Trophoblast cell (in vitro differentiated cells and primary cell): ENCODE data around the gene EEF1AKMT4.

Experiments used
- DNase-seq, 2 donors: peaks; one replicate each; pipeline ENCODE4 v3.0.0-alpha.2; 2016
- H2AFZ ChIP-seq: 2 replicates; pipeline ENCODE4 v1.6.1; 2013; ENCODE audit warnings: low read length, moderate library complexity, mild to moderate bottlenecking; ENCODE audit not compliant: insufficient read depth, poor library complexity
- H2AK5ac ChIP-seq: 2 replicates; pipeline ENCODE4 v1.6.1; 2013; ENCODE audit warnings: mild to moderate bottlenecking, low read length
- H2BK120ac ChIP-seq: 2 replicates; pipeline ENCODE4 v1.6.1; 2013; ENCODE audit warnings: low read length, mild to moderate bottlenecking, moderate library complexity; ENCODE audit not compliant: insufficient read depth, poor library complexity
- H2BK12ac ChIP-seq: 2 replicates; pipeline ENCODE4 v1.6.1; 2013; ENCODE audit warnings: mild to moderate bottlenecking, low read length, moderate library complexity
- H2BK5ac ChIP-seq: 2 replicates; pipeline ENCODE4 v1.6.1; 2013; ENCODE audit warnings: low read length, low read depth, moderate library complexity, mild to moderate bottlenecking; ENCODE audit not compliant: poor library complexity
- H3K14ac ChIP-seq: 2 replicates; pipeline ENCODE4 v1.6.1; 2013; ENCODE audit warnings: mild to moderate bottlenecking, low read length
- H3K18ac ChIP-seq: 2 replicates; pipeline ENCODE4 v1.6.1; 2013; ENCODE audit warnings: mild to moderate bottlenecking, low read length
- H3K23ac ChIP-seq: 2 replicates; pipeline ENCODE4 v1.6.1; 2013; ENCODE audit warnings: low read length
- H3K27ac ChIP-seq: 2 replicates; pipeline ENCODE4 v1.5.1; 2013; ENCODE audit warnings: low read depth, mild to moderate bottlenecking, inconsistent platforms, low read length, moderate library complexity
- H3K27me3 ChIP-seq: 2 replicates; pipeline ENCODE4 v1.6.1; 2013; ENCODE audit warnings: inconsistent platforms, mild to moderate bottlenecking, low read length, moderate library complexity; ENCODE audit not compliant: insufficient read depth
- H3K36me3 ChIP-seq, 2 experiments: 1 replicate in 1 of 2; 2 replicates in 1 of 2; pipeline ENCODE4 v1.6.1; 2013; ENCODE audit warnings: low read length in 2 of 2, mild to moderate bottlenecking in 2 of 2, moderate library complexity in 1 of 2; ENCODE audit not compliant: insufficient read depth in 2 of 2, control insufficient read depth in 1 of 2
- H3K4ac ChIP-seq: 2 replicates; pipeline ENCODE4 v1.6.1; 2013; ENCODE audit warnings: low read depth, mild to moderate bottlenecking, low read length, moderate library complexity
- H3K4me1 ChIP-seq, 2 experiments: 1 replicate in 1 of 2; 2 replicates in 1 of 2; pipeline ENCODE4 v1.6.1; 2013; ENCODE audit warnings: low read length in 2 of 2, mild to moderate bottlenecking in 2 of 2, moderate library complexity in 1 of 2; ENCODE audit not compliant: insufficient read depth in 2 of 2, control insufficient read depth in 1 of 2
- H3K4me2 ChIP-seq: 2 replicates; pipeline ENCODE4 v1.6.1; 2013; ENCODE audit warnings: inconsistent platforms, mild to moderate bottlenecking, low read length, moderate library complexity
- H3K4me3 ChIP-seq: 2 replicates; pipeline ENCODE4 v1.5.1; 2013; ENCODE audit warnings: mild to moderate bottlenecking, low read depth, low read length, inconsistent platforms
- H3K79me1 ChIP-seq: one replicate; pipeline ENCODE4 v1.6.1; 2013; ENCODE audit warnings: low read length
- H3K79me2 ChIP-seq: 2 replicates; pipeline ENCODE4 v1.6.1; 2013; ENCODE audit warnings: low read length, mild to moderate bottlenecking; ENCODE audit not compliant: control insufficient read depth, insufficient read depth, poor library complexity
- H3K9ac ChIP-seq: 2 replicates; pipeline ENCODE4 v1.6.1; 2013; ENCODE audit warnings: mild to moderate bottlenecking, low read length
- H3K9me3 ChIP-seq: 2 replicates; pipeline ENCODE4 v1.6.1; 2013; ENCODE audit warnings: low read depth, mild to moderate bottlenecking, control low read depth, inconsistent platforms, low read length; ENCODE audit not compliant: insufficient read depth
- H4K12ac ChIP-seq: 2 replicates; pipeline ENCODE4 v1.6.1; 2013; ENCODE audit warnings: low read depth, mild to moderate bottlenecking, low read length, moderate library complexity
- H4K8ac ChIP-seq: 2 replicates; pipeline ENCODE4 v1.6.1; 2013; ENCODE audit warnings: low read depth, mild to moderate bottlenecking, low read length, moderate library complexity
- H4K91ac ChIP-seq: one replicate; pipeline ENCODE4 v1.6.1; 2013; ENCODE audit warnings: low read depth, mild to moderate bottlenecking, low read length, moderate library complexity
- WGBS: extraction: QIAGEN DNeasy Blood & Tissue Kit; methylation state at CpG from one replicate; pipeline ENCODE4 v1.1.7; 2013; ENCODE audit warnings: missing lambda C conversion rate; ENCODE audit not compliant: insufficient read length, insufficient coverage; ENCODE audit errors: extremely low coverage; 5-methylcytosine and 5-hydroxymethylcytosine counted together

Gene EEF1AKMT4

DNA sequence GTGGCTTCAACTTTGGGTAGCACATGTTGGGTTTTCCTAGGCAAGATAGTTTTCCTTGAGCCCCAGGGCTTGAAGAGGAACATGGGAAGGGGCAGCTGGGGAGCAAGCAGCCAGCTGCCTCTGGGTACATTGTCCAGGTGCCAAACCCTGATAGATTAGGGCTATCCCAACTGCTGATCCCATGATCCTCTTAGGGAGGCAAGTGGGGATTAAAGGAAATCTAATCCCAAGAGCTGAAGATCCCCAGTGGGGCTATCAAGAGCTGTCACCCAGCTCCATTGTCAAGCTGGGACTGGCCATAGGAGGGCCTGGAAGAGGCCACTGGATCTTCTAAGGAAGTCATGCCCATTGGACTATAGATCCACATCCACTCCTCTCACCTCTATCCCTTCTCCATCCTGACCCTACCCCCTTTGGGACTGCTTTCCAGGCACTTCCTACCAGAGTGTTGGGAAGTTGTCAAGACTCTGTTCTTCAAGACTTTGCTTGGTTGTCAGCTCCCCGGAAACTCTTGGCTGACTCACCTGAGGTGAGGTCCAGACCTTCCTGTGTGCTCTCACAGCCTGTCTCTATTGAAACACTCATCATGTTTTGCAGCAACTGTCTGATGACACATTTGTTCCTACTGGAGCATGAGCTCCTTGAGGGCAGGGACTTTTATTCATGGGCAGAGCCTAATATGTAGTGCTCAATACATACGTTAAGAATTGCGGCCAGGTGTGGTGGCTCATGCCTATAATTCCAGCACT, 6.0 kb downstream of the EEF1AKMT4 start:
- H3K27ac ChIP-seq = no peak overlapping the region

DNA sequence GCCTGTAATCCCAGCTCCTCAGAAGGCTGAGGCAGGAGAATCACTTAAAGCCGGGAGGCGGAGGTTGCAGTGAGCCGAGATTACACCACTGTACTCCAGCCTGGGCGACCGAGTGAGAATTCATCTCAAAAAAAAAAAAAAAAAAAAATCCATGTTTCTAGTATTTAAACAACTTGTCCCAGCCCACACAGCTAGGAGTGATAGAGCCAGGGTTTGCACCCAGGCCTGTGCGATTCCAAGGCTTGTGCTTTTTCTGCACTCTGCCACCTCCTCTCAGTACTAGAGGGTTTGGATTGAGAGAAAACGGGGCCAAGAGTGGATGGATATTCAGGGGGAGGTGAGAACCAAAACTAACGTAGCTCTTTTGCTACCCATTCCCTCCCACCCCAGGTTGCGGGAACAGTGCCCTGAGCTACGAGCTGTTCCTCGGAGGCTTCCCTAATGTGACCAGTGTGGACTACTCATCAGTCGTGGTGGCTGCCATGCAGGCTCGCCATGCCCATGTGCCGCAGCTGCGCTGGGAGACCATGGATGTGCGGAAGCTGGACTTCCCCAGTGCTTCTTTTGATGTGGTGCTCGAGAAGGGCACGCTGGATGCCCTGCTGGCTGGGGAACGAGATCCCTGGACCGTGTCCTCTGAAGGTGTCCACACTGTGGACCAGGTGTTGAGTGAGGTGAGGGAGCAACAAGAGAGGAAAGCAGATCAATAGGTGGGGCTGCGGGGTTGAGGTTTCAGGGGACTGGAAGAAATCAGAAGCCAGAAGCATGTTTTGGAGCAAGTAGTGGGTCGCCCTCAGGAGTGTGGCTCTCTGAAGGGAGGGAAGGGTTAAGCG, 7.8 kb downstream of the EEF1AKMT4 start:
- Histone ChIP-seq H3K36me3 (no peaks in the 10 kb centered on the region), H2BK5ac (no peak overlapping the region), H4K12ac (no peak overlapping the region), H3K4me1 (peaks cover 13 to 14% of the 10 kb centered on the region in 2 experiments), H2BK12ac (no peak overlapping the region), H4K91ac (no peak overlapping the region), H3K79me2 (no peaks in the 10 kb centered on the region), H3K18ac (no peak overlapping the region), H3K9ac (no peak overlapping the region), H3K9me3 (peaks cover 5% of the 10 kb centered on the region), H4K8ac (no peak overlapping the region), H3K23ac (no peak overlapping the region), H3K4me2 (no peak overlapping the region), H3K4ac (no peak overlapping the region), H2AK5ac (no peak overlapping the region), H2AFZ (no peak overlapping the region), H2BK120ac (no peak overlapping the region), H3K14ac (no peak overlapping the region), H3K4me3 (no peak overlapping the region), H3K79me1 (no peaks in the 10 kb centered on the region), H3K27ac (no peak overlapping the region), H3K27me3 (peaks cover 26% of the 10 kb centered on the region)
- no CpG with 5 or more reads among the region's 23 CpGs for WGBS
- no peak for DNase-seq

More for the DNA sequence above, 6.0 kb downstream of the EEF1AKMT4 start:
- H3K4ac ChIP-seq = no peak overlapping the region
- H4K91ac ChIP-seq = no peak overlapping the region
- no peak overlapping the region for H2BK5ac ChIP-seq
- no peak overlapping the region for H3K23ac ChIP-seq
- WGBS = no CpG with 5 or more reads among the region's 3 CpGs
- no peak overlapping the region for H4K8ac ChIP-seq
- no peak overlapping the region for H3K4me2 ChIP-seq
- H3K4me1 ChIP-seq = peaks cover 4% of the 10 kb centered on the region in 2 experiments
- no peak overlapping the region for H3K18ac ChIP-seq
- no peak overlapping the region for H3K14ac ChIP-seq
- no peak overlapping the region for H2AK5ac ChIP-seq
- peaks cover 12% of the 10 kb centered on the region for H3K27me3 ChIP-seq
- H2BK120ac ChIP-seq = no peak overlapping the region
- no peaks in the 10 kb centered on the region for H3K36me3 ChIP-seq
- H3K4me3 ChIP-seq = no peak overlapping the region
- H2BK12ac ChIP-seq = no peak overlapping the region
- H3K9ac ChIP-seq = no peak overlapping the region
- no peak for DNase-seq
- no peaks in the 10 kb centered on the region for H3K79me2 ChIP-seq
- H3K79me1 ChIP-seq = no peaks in the 10 kb centered on the region
- H4K12ac ChIP-seq = no peak overlapping the region
- H3K9me3 ChIP-seq = no peaks in the 10 kb centered on the region
- H2AFZ ChIP-seq = no peak overlapping the region

DNA sequence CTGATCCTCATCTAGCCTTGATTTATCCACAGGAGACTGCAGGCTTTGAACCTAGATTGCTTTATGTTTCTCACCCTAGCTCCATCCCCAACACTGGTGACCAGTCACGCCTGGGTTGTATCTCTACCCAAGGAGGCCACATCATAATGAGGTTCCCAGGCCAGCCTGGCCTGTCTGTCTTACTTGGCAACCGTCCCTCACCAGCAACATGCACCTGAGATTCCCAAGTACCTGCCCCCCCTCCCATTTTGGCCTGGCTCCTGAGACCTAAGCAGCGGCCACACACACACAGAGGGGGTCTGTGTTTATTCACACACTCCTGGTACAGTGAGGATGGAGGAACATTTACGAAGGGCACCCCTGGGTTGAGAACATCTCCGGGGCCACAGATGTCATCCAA, 9.5 kb downstream of the EEF1AKMT4 start:
- H3K18ac ChIP-seq = no peak overlapping the region
- no peak overlapping the region for H3K4me3 ChIP-seq
- H4K91ac ChIP-seq = no peak overlapping the region
- no peak overlapping the region for H3K27ac ChIP-seq
- no peak overlapping the region for H4K8ac ChIP-seq
- H2AK5ac ChIP-seq = no peak overlapping the region
- no CpG with 5 or more reads among the region's 5 CpGs for WGBS
- DNase-seq = no peak
- no peak overlapping the region for H3K4ac ChIP-seq
- no peaks in the 10 kb centered on the region for H3K36me3 ChIP-seq
- no peak overlapping the region for H2BK5ac ChIP-seq
- peaks cover 37% of the 10 kb centered on the region for H3K27me3 ChIP-seq
- H3K23ac ChIP-seq = no peak overlapping the region
- H3K14ac ChIP-seq = no peak overlapping the region
- H4K12ac ChIP-seq = no peak overlapping the region
- H3K4me1 ChIP-seq = peaks cover 15% of the 10 kb centered on the region in 2 experiments
- H3K79me2 ChIP-seq = no peaks in the 10 kb centered on the region
- no peak overlapping the region for H3K4me2 ChIP-seq
- no peak overlapping the region for H2AFZ ChIP-seq
- H2BK120ac ChIP-seq = no peak overlapping the region
- H3K9ac ChIP-seq = no peak overlapping the region
- no peaks in the 10 kb centered on the region for H3K79me1 ChIP-seq
- H3K9me3 ChIP-seq = peaks cover 8% of the 10 kb centered on the region
- H2BK12ac ChIP-seq = no peak overlapping the region

DNA sequence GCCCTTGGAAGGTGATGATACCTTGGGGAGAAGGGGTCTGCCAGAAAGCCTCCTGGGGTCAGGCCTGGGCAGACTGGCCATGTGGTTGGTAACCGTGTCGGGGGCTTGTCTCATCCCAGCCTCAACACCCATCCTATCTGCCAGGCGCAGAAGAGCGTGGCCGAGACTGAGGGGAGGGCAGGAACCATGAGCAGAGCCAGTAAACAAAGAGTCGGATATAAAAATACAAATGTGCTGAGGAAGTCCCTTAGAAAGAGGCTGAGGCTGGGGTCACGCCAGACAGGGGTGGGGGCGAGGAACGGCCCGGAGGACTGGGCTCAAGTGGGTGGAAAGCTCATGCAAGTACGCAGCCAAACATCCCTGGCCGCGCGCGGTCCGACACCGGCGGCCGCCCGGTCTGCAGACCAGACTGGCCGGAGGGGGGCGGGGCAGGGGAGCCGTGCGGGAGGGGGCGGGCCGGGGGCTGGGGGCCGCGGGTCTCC, 10.0 kb downstream of the EEF1AKMT4 start:
- H4K8ac ChIP-seq = no peak overlapping the region
- H3K9ac ChIP-seq = no peak overlapping the region
- H3K27ac ChIP-seq = no peak overlapping the region
- no peak overlapping the region for H2BK120ac ChIP-seq
- H2AK5ac ChIP-seq = no peak overlapping the region
- no peak overlapping the region for H3K4me2 ChIP-seq
- peaks cover 8% of the 10 kb centered on the region for H3K9me3 ChIP-seq
- peaks cover 15% of the 10 kb centered on the region in 2 experiments for H3K4me1 ChIP-seq
- H3K4ac ChIP-seq = no peak overlapping the region
- H4K91ac ChIP-seq = no peak overlapping the region
- H3K18ac ChIP-seq = no peak overlapping the region
- H3K27me3 ChIP-seq = peaks cover 37% of the 10 kb centered on the region
- no peak overlapping the region for H3K23ac ChIP-seq
- H3K14ac ChIP-seq = no peak overlapping the region
- H3K4me3 ChIP-seq = peak overlapping the region; percentile 51
- H2BK5ac ChIP-seq = no peak overlapping the region
- H3K79me2 ChIP-seq = no peaks in the 10 kb centered on the region
- no peaks in the 10 kb centered on the region for H3K79me1 ChIP-seq
- no peak for DNase-seq
- H2AFZ ChIP-seq = no peak overlapping the region
- no CpG with 5 or more reads among the region's 28 CpGs for WGBS
- H2BK12ac ChIP-seq = no peak overlapping the region
- no peaks in the 10 kb centered on the region for H3K36me3 ChIP-seq
- no peak overlapping the region for H4K12ac ChIP-seq
